ENCODE results near the gene ROR1. TPM values are rescaled to one million over a fixed set of nuclear protein-coding genes. Genes with fewer than 3 reads are reported as not detected.

Gene ROR1
- total RNA-seq, 4 donors from 2014 or later: 5.1 to 7.3 (median 6.5) TPM

GRCh38 chr1:63829349-63830327 is 55.8 kb downstream of the ROR1 start:
- TF ChIP-seq POLR2A (IDR thresholded peaks at IDR 0.05; ENCODE audit: low read depth): no peak
- no peak for TF ChIP-seq POLR2AphosphoS5 (IDR thresholded peaks at IDR 0.05)
- no peak for TF ChIP-seq EP300 (IDR thresholded peaks at IDR 0.05)
- no peak for TF ChIP-seq CTCF (IDR thresholded peaks at IDR 0.05)
- 72% methylated on average over 11 of the region's 11 CpGs for WGBS

GRCh38 chr1:63831409-63831808 is 57.6 kb downstream of the ROR1 start:
- peaks cover 18 to 33% (median 25%) of the 10 kb centered on the region in 4 donors for H3K4me1 ChIP-seq
- TF ChIP-seq POLR2AphosphoS5 (IDR thresholded peaks at IDR 0.05) (no peak), EP300 (IDR thresholded peaks at IDR 0.05) (no peak), CTCF (IDR thresholded peaks at IDR 0.05) (no peak), POLR2A (IDR thresholded peaks at IDR 0.05; ENCODE audit: low read depth) (no peak)
- WGBS: 83% methylated on average over 1 of the region's 1 CpG

More at GRCh38 chr1:63829349-63830327, 55.8 kb downstream of the ROR1 start:
- Histone ChIP-seq H3K4me1 (peaks cover 18 to 31% (median 25%) of the 10 kb centered on the region in 4 donors), H3K4me3 (peak overlapping the region in 1 of 4 donors; percentile 2), H3K9me3 (no peaks in the 10 kb centered on the region), H3K36me3 (no peaks in the 10 kb centered on the region), H3K27me3 (no peaks in the 10 kb centered on the region), H3K27ac (replicated peaks in 1 of 4) (peak overlapping the region in 1 of 4 donors; percentile 46)
- no peak for DNase-seq (ENCODE audit: extremely low spot score)
- intact Hi-C loops (cut with DNase I): no loop called here

GRCh38 chr1:63833363-63834119 is 59.7 kb downstream of the ROR1 start:
- no peak for TF ChIP-seq EP300 (IDR thresholded peaks at IDR 0.05)
- no peak for TF ChIP-seq POLR2AphosphoS5 (IDR thresholded peaks at IDR 0.05)
- no peak for TF ChIP-seq CTCF (IDR thresholded peaks at IDR 0.05)
- TF ChIP-seq POLR2A (IDR thresholded peaks at IDR 0.05; ENCODE audit: low read depth): no peak
- intact Hi-C loops (cut with DNase I): no loop called here

More at GRCh38 chr1:63831409-63831808, 57.6 kb downstream of the ROR1 start:
- Histone ChIP-seq H3K4me3 (no peak overlapping the region), H3K36me3 (no peaks in the 10 kb centered on the region), H3K27ac (replicated peaks in 1 of 4) (no peak overlapping the region), H3K27me3 (no peaks in the 10 kb centered on the region), H3K9me3 (no peaks in the 10 kb centered on the region)
- DNase-seq (ENCODE audit: extremely low spot score): no peak
- intact Hi-C loops (cut with DNase I): no loop called here

GRCh38 chr1:63835128-63835527 is 61.3 kb downstream of the ROR1 start:
- intact Hi-C loops (cut with DNase I): no loop called here
- Histone ChIP-seq H3K36me3 (no peaks in the 10 kb centered on the region), H3K27ac (replicated peaks in 1 of 4) (no peak overlapping the region), H3K9me3 (no peaks in the 10 kb centered on the region), H3K4me1 (peaks cover 0 to 7% (median 4%) of the 10 kb centered on the region in 4 donors), H3K27me3 (no peaks in the 10 kb centered on the region), H3K4me3 (no peak overlapping the region)
- DNase-seq (ENCODE audit: extremely low spot score): no peak
- no peak for TF ChIP-seq CTCF (IDR thresholded peaks at IDR 0.05)
- no peak for TF ChIP-seq POLR2A (IDR thresholded peaks at IDR 0.05; ENCODE audit: low read depth)
- no peak for TF ChIP-seq EP300 (IDR thresholded peaks at IDR 0.05)
- TF ChIP-seq POLR2AphosphoS5 (IDR thresholded peaks at IDR 0.05): no peak
- 94% methylated on average over 1 of the region's 1 CpG for WGBS

More at GRCh38 chr1:63833363-63834119, 59.7 kb downstream of the ROR1 start:
- Histone ChIP-seq H3K4me3 (no peak overlapping the region), H3K27ac (replicated peaks in 1 of 4) (no peak overlapping the region), H3K36me3 (no peaks in the 10 kb centered on the region), H3K9me3 (no peaks in the 10 kb centered on the region), H3K4me1 (peaks cover 13 to 23% (median 18%) of the 10 kb centered on the region in 4 donors), H3K27me3 (no peaks in the 10 kb centered on the region)
- 72% methylated on average over 7 of the region's 7 CpGs for WGBS
- no peak for DNase-seq (ENCODE audit: extremely low spot score)
